ENCODE results near the gene PDE3A. TPM values are rescaled to one million over a fixed set of nuclear protein-coding genes. Genes with fewer than 3 reads are reported as not detected.

The PDE3A gene
- total RNA-seq, 1 donor from 2014 or later: 5.5 TPM

- Histone ChIP-seq H3K27ac (no peak overlapping the region), H3K9me3 (no peaks in the 10 kb centered on the region), H3K27me3 (ENCODE audit: low read depth) (no peaks in the 10 kb centered on the region), H3K4me1 (no peaks in the 10 kb centered on the region), H3K36me3 (no peaks in the 10 kb centered on the region), H3K4me3 (no peak overlapping the region)
- intact Hi-C loops (cut with DNase I): no loop called here
- DNase-seq (no peak), ATAC-seq (no peak)
- no peak for TF ChIP-seq CTCF (IDR thresholded peaks at IDR 0.05)
These were observed 101.0 kb downstream of the PDE3A start for GRCh38 chr12:20469300-20469699.

- intact Hi-C loops (cut with DNase I): no loop called here
- DNase-seq (no peak), ATAC-seq (no peak)
- Histone ChIP-seq H3K36me3 (no peaks in the 10 kb centered on the region), H3K27ac (no peak overlapping the region), H3K4me1 (no peaks in the 10 kb centered on the region), H3K9me3 (no peaks in the 10 kb centered on the region), H3K27me3 (ENCODE audit: low read depth) (no peaks in the 10 kb centered on the region), H3K4me3 (no peak overlapping the region)
- TF ChIP-seq CTCF (IDR thresholded peaks at IDR 0.05): no peak
These were observed 101.4 kb downstream of the PDE3A start for GRCh38 chr12:20469756-20470155.

GRCh38 chr12:20472102-20472782 lies 103.9 kb downstream of the PDE3A start:
- ATAC-seq: no peak
- intact Hi-C loops (cut with DNase I): no loop called here

GRCh38 chr12:20473133-20473532 lies 104.8 kb downstream of the PDE3A start:
- TF ChIP-seq CTCF (IDR thresholded peaks at IDR 0.05): no peak
- H3K27me3 ChIP-seq (ENCODE audit: low read depth): no peaks in the 10 kb centered on the region
- no peak for ATAC-seq
- no peaks in the 10 kb centered on the region for H3K9me3 ChIP-seq
- intact Hi-C loops (cut with DNase I): no loop called here
- DNase-seq: no peak
- no peaks in the 10 kb centered on the region for H3K4me1 ChIP-seq
- no peak overlapping the region for H3K4me3 ChIP-seq
- no peak overlapping the region for H3K27ac ChIP-seq
- H3K36me3 ChIP-seq: no peaks in the 10 kb centered on the region

More at GRCh38 chr12:20472102-20472782, 103.9 kb downstream of the PDE3A start:
- Histone ChIP-seq H3K27ac (no peak overlapping the region), H3K4me3 (no peak overlapping the region), H3K4me1 (no peaks in the 10 kb centered on the region), H3K27me3 (ENCODE audit: low read depth) (no peaks in the 10 kb centered on the region), H3K9me3 (no peaks in the 10 kb centered on the region), H3K36me3 (no peaks in the 10 kb centered on the region)
- TF ChIP-seq CTCF (IDR thresholded peaks at IDR 0.05): no peak
- DNase-seq: no peak

- H3K9me3 ChIP-seq: no peaks in the 10 kb centered on the region
- no peak overlapping the region for H3K4me3 ChIP-seq
- intact Hi-C loops (cut with DNase I): no loop called here
- no peaks in the 10 kb centered on the region for H3K36me3 ChIP-seq
- H3K27me3 ChIP-seq (ENCODE audit: low read depth): no peaks in the 10 kb centered on the region
- no peak for TF ChIP-seq CTCF (IDR thresholded peaks at IDR 0.05)
- DNase-seq: no peak
- no peak overlapping the region for H3K27ac ChIP-seq
- H3K4me1 ChIP-seq: no peaks in the 10 kb centered on the region
- ATAC-seq: no peak
These were observed 105.7 kb downstream of the PDE3A start for GRCh38 chr12:20474016-20474415.

Data from lower lobe of right lung (tissue), 2 donors.